GM13976 (cell line): Measurements from ENCODE around the gene TFR2.
A peak's percentile ranks its signal among the peaks of the same experiment; 100 is the strongest.

ENCODE experiments used
- DNase-seq: peaks from one replicate; pipeline ENCODE4 v3.0.0; 2012; ENCODE audit warnings: low spot score
- in situ Hi-C: fragments of 300-500 bp; cut with MboI; formaldehyde crosslinking; loops from one replicate; pipeline ENCODE4 v1.12.0; 2022; ENCODE audit warnings: low sequenced_read_pairs, mixed read lengths, inconsistent platforms; ENCODE audit not compliant: unreplicated experiment
- TF ChIP-seq, protein P1 (sequence below): IDR thresholded peaks from 2 replicates; pipeline ENCODE4 v1.5.1; 2012; ENCODE audit warnings: borderline replicate concordance, mild to moderate bottlenecking; ENCODE audit not compliant: insufficient read depth; ENCODE audit errors: extremely low read depth, missing control alignments, control extremely low read depth

TFR2 gene

DNA sequence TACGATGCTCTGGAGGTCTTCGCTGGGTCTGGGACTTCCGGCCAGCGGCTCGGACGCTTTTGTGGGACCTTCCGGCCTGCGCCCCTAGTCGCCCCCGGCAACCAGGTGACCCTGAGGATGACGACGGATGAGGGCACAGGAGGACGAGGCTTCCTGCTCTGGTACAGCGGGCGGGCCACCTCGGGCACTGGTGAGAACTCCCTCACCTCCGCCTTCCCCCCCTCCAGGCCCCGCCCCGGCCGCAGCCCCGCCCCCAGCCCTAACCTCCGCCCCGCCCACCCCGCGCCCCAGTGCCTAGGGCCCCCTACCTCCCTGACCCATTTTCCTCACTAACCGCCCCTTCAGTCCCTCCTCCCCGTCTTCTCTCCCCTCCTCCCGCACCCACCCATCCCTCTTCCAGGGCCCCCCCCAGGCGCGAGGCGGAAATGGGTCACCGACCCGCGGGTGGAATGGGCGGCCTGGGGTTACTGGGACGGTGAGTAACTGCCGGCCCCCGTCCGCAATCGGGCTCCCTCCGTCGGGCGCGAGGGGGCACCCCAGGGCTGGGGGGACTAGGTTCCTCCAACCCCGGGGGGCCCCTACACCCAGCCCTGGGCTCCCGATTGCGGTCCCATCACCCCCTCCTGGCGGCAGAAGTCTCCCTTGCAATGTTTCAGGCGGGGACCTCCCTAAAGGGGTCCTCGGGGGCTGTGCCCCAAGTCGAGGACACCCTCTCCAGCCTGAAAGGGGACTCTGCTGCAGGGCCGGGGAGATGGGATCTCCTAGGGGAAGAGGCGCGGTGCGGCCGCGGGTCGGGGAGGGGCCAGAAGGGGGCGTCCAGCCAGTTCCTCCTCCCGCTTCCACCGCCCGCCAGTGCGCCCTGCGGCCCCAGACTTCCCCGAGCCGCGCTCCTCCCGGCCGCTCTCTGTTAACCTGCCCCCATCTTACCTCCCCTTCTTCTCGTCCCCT lies 37.0 kb downstream of the TFR2 start:
- TF ChIP-seq, protein P1, sequence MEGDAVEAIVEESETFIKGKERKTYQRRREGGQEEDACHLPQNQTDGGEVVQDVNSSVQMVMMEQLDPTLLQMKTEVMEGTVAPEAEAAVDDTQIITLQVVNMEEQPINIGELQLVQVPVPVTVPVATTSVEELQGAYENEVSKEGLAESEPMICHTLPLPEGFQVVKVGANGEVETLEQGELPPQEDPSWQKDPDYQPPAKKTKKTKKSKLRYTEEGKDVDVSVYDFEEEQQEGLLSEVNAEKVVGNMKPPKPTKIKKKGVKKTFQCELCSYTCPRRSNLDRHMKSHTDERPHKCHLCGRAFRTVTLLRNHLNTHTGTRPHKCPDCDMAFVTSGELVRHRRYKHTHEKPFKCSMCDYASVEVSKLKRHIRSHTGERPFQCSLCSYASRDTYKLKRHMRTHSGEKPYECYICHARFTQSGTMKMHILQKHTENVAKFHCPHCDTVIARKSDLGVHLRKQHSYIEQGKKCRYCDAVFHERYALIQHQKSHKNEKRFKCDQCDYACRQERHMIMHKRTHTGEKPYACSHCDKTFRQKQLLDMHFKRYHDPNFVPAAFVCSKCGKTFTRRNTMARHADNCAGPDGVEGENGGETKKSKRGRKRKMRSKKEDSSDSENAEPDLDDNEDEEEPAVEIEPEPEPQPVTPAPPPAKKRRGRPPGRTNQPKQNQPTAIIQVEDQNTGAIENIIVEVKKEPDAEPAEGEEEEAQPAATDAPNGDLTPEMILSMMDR, result peak; percentile 40
- in situ Hi-C loops, result no loop called here
- peak; percentile 94 for DNase-seq

DNA sequence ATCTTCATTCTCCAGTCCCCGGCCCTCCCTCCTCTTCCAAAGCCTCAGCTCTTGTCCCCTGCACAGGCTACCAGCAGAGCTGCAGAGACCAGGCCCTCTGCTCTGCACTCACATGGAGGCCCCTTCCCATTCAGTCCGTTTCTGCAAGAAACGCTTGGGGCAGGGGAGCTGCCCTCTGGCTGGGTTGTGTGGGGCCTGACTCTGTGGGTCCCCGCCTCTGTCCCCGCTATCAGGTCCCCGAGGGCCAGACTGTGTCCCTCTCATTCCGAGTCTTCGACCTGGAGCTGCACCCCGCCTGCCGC lies 37.7 kb downstream of the TFR2 start:
- in situ Hi-C loops, result no loop called here
- DNase-seq, result no peak
- TF ChIP-seq, protein P1, result no peak

DNA sequence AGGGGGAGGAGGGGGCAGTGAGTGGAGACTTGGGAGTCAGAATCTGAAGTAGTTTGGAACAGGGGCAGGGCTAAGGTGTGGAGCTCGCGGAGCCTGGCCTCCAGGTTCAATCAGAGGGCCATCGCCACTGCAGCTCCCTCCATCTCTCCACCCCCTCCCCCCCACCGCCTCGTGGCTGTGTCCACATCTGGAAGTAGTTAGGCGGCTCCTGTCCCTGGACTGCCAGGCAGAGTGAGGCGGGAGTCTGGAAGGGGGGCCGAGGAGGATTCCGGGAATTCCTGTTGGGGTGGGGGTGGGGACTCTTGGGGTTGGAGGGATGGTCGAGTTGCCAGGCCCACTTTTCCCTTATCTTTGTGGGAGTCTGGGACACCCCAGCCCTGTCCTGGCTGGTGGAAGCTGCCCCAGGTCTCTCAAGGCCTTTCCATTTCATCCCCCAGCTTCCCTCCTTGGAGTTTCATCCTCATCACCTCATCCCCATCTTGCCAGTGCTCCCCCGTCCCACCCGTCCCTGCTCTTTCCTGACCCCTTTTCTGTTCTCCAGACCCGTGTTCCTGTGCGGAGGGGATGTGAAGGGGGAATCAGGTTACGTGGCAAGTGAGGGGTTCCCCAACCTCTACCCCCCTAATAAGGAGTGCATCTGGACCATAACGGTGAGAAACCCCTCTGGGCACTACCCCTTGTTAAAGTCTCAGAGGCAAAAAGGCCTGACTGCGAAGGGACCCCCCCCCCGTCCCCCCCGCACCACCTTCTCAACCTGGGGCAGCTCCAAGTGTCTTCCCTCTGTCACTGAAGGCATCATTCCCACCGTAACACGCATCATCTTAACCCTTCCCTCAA lies 38.2 kb downstream of the TFR2 start:
- no peak for DNase-seq
- TF ChIP-seq, protein P1, result no peak
- in situ Hi-C loops, result no loop called here

DNA sequence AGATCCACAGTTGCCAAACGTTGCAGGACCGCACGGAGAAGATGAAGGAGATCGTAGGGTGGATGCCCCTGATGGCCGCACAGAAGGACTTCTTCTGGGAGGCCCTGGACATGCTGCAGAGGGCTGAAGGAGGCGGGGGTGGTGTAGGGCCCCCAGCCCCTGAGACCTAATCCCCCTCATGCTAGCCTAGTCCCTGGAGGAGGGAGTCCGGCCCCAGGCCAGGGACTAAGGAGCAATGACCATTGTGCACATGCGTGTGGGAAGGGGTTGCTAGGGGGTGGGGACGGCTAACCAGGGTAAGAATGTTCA lies 40.7 kb downstream of the TFR2 start:
- TF ChIP-seq, protein P1, result no peak
- no peak for DNase-seq
- in situ Hi-C loops, result no loop called here

DNA sequence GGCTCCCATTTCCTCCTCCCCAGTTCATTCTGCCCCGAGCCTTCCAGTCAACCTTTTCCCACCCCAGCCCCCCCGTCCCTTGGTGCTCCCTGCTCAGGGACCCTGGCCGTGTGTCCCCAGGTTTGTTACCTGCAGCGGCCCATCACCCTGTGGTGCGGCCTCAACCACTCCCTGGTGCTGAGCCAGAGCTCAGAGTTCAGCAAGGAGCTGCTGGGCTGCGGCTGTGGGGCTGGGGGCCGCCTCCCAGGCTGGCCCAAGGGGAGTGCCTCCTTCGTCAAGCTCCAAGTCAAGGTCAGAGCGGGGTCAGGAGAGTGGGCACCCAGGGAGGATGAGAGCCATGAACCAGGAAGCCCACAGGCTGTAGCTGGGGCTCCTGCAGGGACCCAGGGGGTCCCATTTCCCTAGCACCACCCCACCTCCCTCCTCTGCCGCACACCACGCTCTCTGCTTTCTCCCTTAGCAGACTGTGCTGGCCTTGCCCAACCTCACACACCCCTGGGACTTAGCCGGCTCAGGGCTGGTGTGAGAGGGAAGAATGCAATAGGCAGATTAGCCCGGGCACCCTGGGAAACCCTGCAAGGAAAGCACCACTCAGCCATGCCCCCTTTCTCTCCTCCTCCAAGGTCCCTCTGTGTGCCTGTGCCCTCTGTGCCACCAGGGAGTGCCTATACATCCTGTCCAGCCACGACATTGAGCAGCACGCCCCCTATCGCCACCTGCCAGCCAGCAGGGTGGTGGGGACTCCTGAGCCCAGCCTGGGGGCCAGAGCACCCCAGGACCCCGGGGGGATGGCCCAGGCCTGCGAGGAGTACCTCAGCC lies 41.2 kb downstream of the TFR2 start:
- TF ChIP-seq, protein P1, result no peak
- no peak for DNase-seq
- in situ Hi-C loops, result no loop called here

DNA sequence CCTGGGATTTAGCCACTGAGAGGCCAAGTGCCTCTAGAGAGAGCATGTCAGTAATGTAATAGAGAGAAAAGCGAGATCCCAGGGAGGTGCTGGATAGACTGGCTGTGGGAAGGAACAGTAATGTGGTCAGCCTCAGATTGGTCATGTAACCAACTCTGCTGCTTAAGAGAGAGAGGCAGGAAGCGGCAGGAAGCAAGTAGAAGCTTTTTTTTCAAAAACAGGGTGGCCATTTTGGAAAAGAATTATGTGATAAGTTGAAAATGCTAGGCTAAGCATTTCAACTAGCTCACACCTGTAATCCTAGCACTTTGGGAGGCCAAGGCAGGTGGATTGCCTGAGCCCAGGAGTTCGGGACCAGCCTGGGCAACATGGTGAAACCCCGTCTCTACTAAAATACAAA lies 42.9 kb downstream of the TFR2 start:
- TF ChIP-seq, protein P1, result no peak
- in situ Hi-C loops, result no loop called here
- no peak for DNase-seq
